Measurements from ENCODE around the gene MED9. TPM values are rescaled to one million over a fixed set of nuclear protein-coding genes. Genes with fewer than 3 reads are reported as not detected.
"Not testable (repeated sequence)": the region's sequence is repeated elsewhere in the genome, so short reads cannot be mapped to it uniquely, and the experiment has no call there.

The MED9 gene
- total RNA-seq: 10 to 100 TPM; 15.0 to 15.5 TPM

- peak within 1 kb of the TSS; percentile 91 to 94 for H3K4me3 Mint-ChIP-seq
- DNase-seq: peak; percentile 96 to 97
- H3K27ac Mint-ChIP-seq: peak within 1 kb of the TSS; percentile 34
- peaks cover 0 to 2% of the 10 kb centered on the region in 2 donors for H3K36me3 Mint-ChIP-seq (ENCODE audit: insufficient read depth in 2 of 2)
- H3K27me3 Mint-ChIP-seq (ENCODE audit: low read depth): no peaks in the 10 kb centered on the region
- peak; percentile 97 for ATAC-seq (replicated peaks in 1 of 2)
- H3K4me1 Mint-ChIP-seq (ENCODE audit: low read depth): peaks cover 66% of the 10 kb centered on the region
- H3K9me3 Mint-ChIP-seq: no peaks in the 10 kb centered on the region
Measured at GRCh38 chr17:17476865-17477467, at the start of gene MED9. MED9 (plus strand) TSS chr17:17477000; CDS start chr17:17477042, 42 bp downstream.

GRCh38 chr17:17429222-17429621, 47.6 kb upstream of the MED9 start:
- no peak for ATAC-seq (replicated peaks in 1 of 2)
- H3K9me3 Mint-ChIP-seq: no peaks in the 10 kb centered on the region

GRCh38 chr17:17430924-17431323, 45.9 kb upstream of the MED9 start:
- not testable (repeated sequence) for H3K9me3 Mint-ChIP-seq; ATAC-seq (replicated peaks in 1 of 2); H3K27ac Mint-ChIP-seq; H3K4me3 Mint-ChIP-seq; H3K27me3 Mint-ChIP-seq (ENCODE audit: low read depth); H3K36me3 Mint-ChIP-seq (ENCODE audit: insufficient read depth in 2 of 2); DNase-seq; H3K4me1 Mint-ChIP-seq (ENCODE audit: low read depth)

More at GRCh38 chr17:17429222-17429621, 47.6 kb upstream of the MED9 start:
- no peak overlapping the region for H3K4me3 Mint-ChIP-seq
- H3K27ac Mint-ChIP-seq: no peak overlapping the region
- H3K27me3 Mint-ChIP-seq (ENCODE audit: low read depth): no peaks in the 10 kb centered on the region
- DNase-seq: no peak
- H3K36me3 Mint-ChIP-seq (ENCODE audit: insufficient read depth in 2 of 2): no peaks in the 10 kb centered on the region
- H3K4me1 Mint-ChIP-seq (ENCODE audit: low read depth): no peaks in the 10 kb centered on the region

GRCh38 chr17:17431605-17432004, 45.2 kb upstream of the MED9 start:
- no peaks in the 10 kb centered on the region for H3K27me3 Mint-ChIP-seq (ENCODE audit: low read depth)
- no peaks in the 10 kb centered on the region for H3K9me3 Mint-ChIP-seq
- no peak for ATAC-seq (replicated peaks in 1 of 2)

GRCh38 chr17:17433000-17433703, 43.6 kb upstream of the MED9 start:
- ATAC-seq (replicated peaks in 1 of 2) (no peak), DNase-seq (no peak)
- Mint-ChIP-seq H3K27ac (no peak overlapping the region), H3K4me3 (no peak overlapping the region), H3K9me3 (no peaks in the 10 kb centered on the region), H3K4me1 (ENCODE audit: low read depth) (no peaks in the 10 kb centered on the region), H3K36me3 (ENCODE audit: insufficient read depth in 2 of 2) (no peaks in the 10 kb centered on the region), H3K27me3 (ENCODE audit: low read depth) (no peaks in the 10 kb centered on the region)

More at GRCh38 chr17:17431605-17432004, 45.2 kb upstream of the MED9 start:
- no peak overlapping the region for H3K27ac Mint-ChIP-seq
- no peak overlapping the region for H3K4me3 Mint-ChIP-seq
- no peaks in the 10 kb centered on the region for H3K36me3 Mint-ChIP-seq (ENCODE audit: insufficient read depth in 2 of 2)
- no peak for DNase-seq
- H3K4me1 Mint-ChIP-seq (ENCODE audit: low read depth): no peaks in the 10 kb centered on the region

- H3K36me3 Mint-ChIP-seq (ENCODE audit: insufficient read depth in 2 of 2): no peaks in the 10 kb centered on the region
- H3K27ac Mint-ChIP-seq: no peak overlapping the region
- ATAC-seq (replicated peaks in 1 of 2) (no peak), DNase-seq (no peak)
- no peaks in the 10 kb centered on the region for H3K9me3 Mint-ChIP-seq
- H3K4me3 Mint-ChIP-seq: no peak overlapping the region
- no peaks in the 10 kb centered on the region for H3K27me3 Mint-ChIP-seq (ENCODE audit: low read depth)
- no peaks in the 10 kb centered on the region for H3K4me1 Mint-ChIP-seq (ENCODE audit: low read depth)
Measured at GRCh38 chr17:17434477-17434876, 42.3 kb upstream of the MED9 start.

- no peak overlapping the region for H3K4me3 Mint-ChIP-seq
- no peak overlapping the region for H3K27ac Mint-ChIP-seq
- DNase-seq (no peak), ATAC-seq (replicated peaks in 1 of 2) (no peak)
- no peaks in the 10 kb centered on the region for H3K4me1 Mint-ChIP-seq (ENCODE audit: low read depth)
- H3K27me3 Mint-ChIP-seq (ENCODE audit: low read depth): no peaks in the 10 kb centered on the region
- no peaks in the 10 kb centered on the region for H3K9me3 Mint-ChIP-seq
- no peaks in the 10 kb centered on the region for H3K36me3 Mint-ChIP-seq (ENCODE audit: insufficient read depth in 2 of 2)
Measured at GRCh38 chr17:17435323-17435722, 41.5 kb upstream of the MED9 start.

GRCh38 chr17:17437461-17437860, 39.3 kb upstream of the MED9 start:
- Mint-ChIP-seq H3K27ac (no peak overlapping the region), H3K4me3 (no peak overlapping the region), H3K4me1 (ENCODE audit: low read depth) (no peaks in the 10 kb centered on the region), H3K27me3 (ENCODE audit: low read depth) (no peaks in the 10 kb centered on the region), H3K9me3 (no peaks in the 10 kb centered on the region), H3K36me3 (ENCODE audit: insufficient read depth in 2 of 2) (no peaks in the 10 kb centered on the region)
- no peak for DNase-seq
- ATAC-seq (replicated peaks in 1 of 2): no peak

GRCh38 chr17:17437893-17438292, 38.9 kb upstream of the MED9 start:
- Mint-ChIP-seq H3K36me3 (ENCODE audit: insufficient read depth in 2 of 2) (no peaks in the 10 kb centered on the region), H3K27me3 (ENCODE audit: low read depth) (no peaks in the 10 kb centered on the region), H3K4me3 (no peak overlapping the region), H3K9me3 (no peaks in the 10 kb centered on the region), H3K27ac (no peak overlapping the region), H3K4me1 (ENCODE audit: low read depth) (no peaks in the 10 kb centered on the region)
- ATAC-seq (replicated peaks in 1 of 2): no peak
- DNase-seq: no peak

- Mint-ChIP-seq H3K36me3 (ENCODE audit: insufficient read depth in 2 of 2) (no peaks in the 10 kb centered on the region), H3K4me1 (ENCODE audit: low read depth) (no peaks in the 10 kb centered on the region), H3K27ac (no peak overlapping the region)
Measured at GRCh38 chr17:17440010-17440843, 36.6 kb upstream of the MED9 start.

GRCh38 chr17:17440938-17441675, 35.7 kb upstream of the MED9 start:
- Mint-ChIP-seq H3K27ac (no peak overlapping the region), H3K4me3 (no peak overlapping the region), H3K27me3 (ENCODE audit: low read depth) (no peaks in the 10 kb centered on the region), H3K9me3 (no peaks in the 10 kb centered on the region), H3K36me3 (ENCODE audit: insufficient read depth in 2 of 2) (no peaks in the 10 kb centered on the region), H3K4me1 (ENCODE audit: low read depth) (no peaks in the 10 kb centered on the region)
- ATAC-seq (replicated peaks in 1 of 2) (no peak), DNase-seq (no peak)

More at GRCh38 chr17:17440010-17440843, 36.6 kb upstream of the MED9 start:
- no peaks in the 10 kb centered on the region for H3K27me3 Mint-ChIP-seq (ENCODE audit: low read depth)
- peak; percentile 72 to 81 for DNase-seq
- H3K9me3 Mint-ChIP-seq: no peaks in the 10 kb centered on the region
- ATAC-seq (replicated peaks in 1 of 2): peak; percentile 60 to 71
- H3K4me3 Mint-ChIP-seq: no peak overlapping the region

- DNase-seq: no peak
- ATAC-seq (replicated peaks in 1 of 2): no peak
- Mint-ChIP-seq H3K4me3 (no peak overlapping the region), H3K4me1 (ENCODE audit: low read depth) (no peaks in the 10 kb centered on the region), H3K27ac (no peak overlapping the region), H3K9me3 (peaks cover 2% of the 10 kb centered on the region in 2 donors), H3K27me3 (ENCODE audit: low read depth) (no peaks in the 10 kb centered on the region), H3K36me3 (ENCODE audit: insufficient read depth in 2 of 2) (no peaks in the 10 kb centered on the region)
Measured at GRCh38 chr17:17443173-17443572, 33.6 kb upstream of the MED9 start.

Data from activated T-cell treated with anti-CD3 and anti-CD28 coated beads, Interleukin-2, amount 50 U/mL, for 72 hours (primary cell).